HepG2 (cell line): Measurements from ENCODE around the gene FTL. TPM values are rescaled to one million over a fixed set of nuclear protein-coding genes. Genes with fewer than 3 reads are reported as not detected.
A peak's percentile ranks its signal among the peaks of the same experiment; 100 is the strongest.

Experiments used
- ATF7-NPFF ChIP-seq: sonication (generic); formaldehyde crosslinking; IDR thresholded peaks from 2 replicates; pipeline ENCODE4 v1.8.1; 2023; ENCODE audit warnings: mild to moderate bottlenecking, low read depth, missing genetic modification reagents, moderate library complexity
- CENPT ChIP-seq: sonication (generic); formaldehyde crosslinking; IDR thresholded peaks from 2 replicates; pipeline ENCODE4 v1.8.0; 2022; ENCODE audit warnings: low read depth, mild to moderate bottlenecking, moderate library complexity, missing genetic modification reagents
- EEA1 ChIP-seq: sonication (generic); formaldehyde crosslinking; IDR thresholded peaks from 2 replicates; pipeline ENCODE4 v1.5.1; 2020; ENCODE audit warnings: mild to moderate bottlenecking, missing genetic modification reagents, borderline replicate concordance
- KLF12 ChIP-seq: sonication (generic); formaldehyde crosslinking; IDR thresholded peaks from 2 replicates; pipeline ENCODE4 v1.4.0; 2020; ENCODE audit warnings: missing genetic modification reagents, borderline replicate concordance
- MAFG ChIP-seq: sonication (generic); formaldehyde crosslinking; IDR thresholded peaks from 2 replicates; pipeline ENCODE4 v1.5.1; 2020; ENCODE audit warnings: mild to moderate bottlenecking, missing genetic modification reagents
- MTF1 ChIP-seq: sonication (generic); formaldehyde crosslinking; IDR thresholded peaks from 2 replicates; pipeline ENCODE4 v1.5.0; 2020; ENCODE audit warnings: missing genetic modification reagents
- PRMT3 ChIP-seq: sonication (generic); formaldehyde crosslinking; IDR thresholded peaks from 2 replicates; pipeline ENCODE4 v1.8.1; 2022; ENCODE audit warnings: low read depth, mild to moderate bottlenecking, moderate library complexity, missing genetic modification reagents, borderline replicate concordance
- SALL1 ChIP-seq: sonication (generic); formaldehyde crosslinking; IDR thresholded peaks from 2 replicates; pipeline ENCODE4 v1.8.0; 2022; ENCODE audit warnings: mild to moderate bottlenecking, missing genetic modification reagents
- ZNF33B ChIP-seq: sonication (generic); formaldehyde crosslinking; IDR thresholded peaks from 2 replicates; pipeline ENCODE4 v1.5.1; 2020; ENCODE audit warnings: mild to moderate bottlenecking, missing genetic modification reagents
- ZNF530 ChIP-seq: sonication (generic); formaldehyde crosslinking; IDR thresholded peaks from 2 replicates; pipeline ENCODE4 v1.5.0; 2020; ENCODE audit warnings: low read depth, mild to moderate bottlenecking, missing genetic modification reagents
- ZNF550 ChIP-seq: sonication (generic); formaldehyde crosslinking; IDR thresholded peaks from 2 replicates; pipeline ENCODE4 v1.4.0; 2020; ENCODE audit warnings: mild to moderate bottlenecking, missing genetic modification reagents, borderline replicate concordance
- ZNF570 ChIP-seq: sonication (generic); formaldehyde crosslinking; IDR thresholded peaks from 2 replicates; pipeline ENCODE4 v1.4.0; 2020; ENCODE audit warnings: mild to moderate bottlenecking, missing genetic modification reagents, borderline replicate concordance
- ZNF883 ChIP-seq: sonication (generic); formaldehyde crosslinking; IDR thresholded peaks from 2 replicates; pipeline ENCODE4 v1.5.1; 2020; ENCODE audit warnings: mild to moderate bottlenecking, missing genetic modification reagents; ENCODE audit errors: not compliant biosample characterization
- polyA plus RNA-seq, 8 experiments: library from polyadenylated mRNA; depleted of rRNA in 3 of 8; stranded (reverse) in 7 of 8; unstranded in 1 of 8; fragments of >200 nt; fragmentation: Illumina TruSeq in 4 of 8; extraction: Trizol in 4 of 8; gene quantifications; 2 replicates each; pipeline versions ENCODE4 v1.2.1 to v1.2.3, GENCODE V29; 2011 to 2016; ENCODE audit warnings: low read depth in 4 of 8, missing spikeins in 1 of 8, mixed read lengths in 1 of 8; ENCODE audit not compliant: insufficient read depth in 1 of 8
- total RNA-seq, 5 experiments: library from RNA; depleted of rRNA; stranded (reverse); fragments of >200 nt; fragmentation: Illumina TruSeq; extraction: Trizol; gene quantifications; 2 replicates each; pipeline ENCODE4 v1.2.3, GENCODE V29; 2016; ENCODE audit warnings: low read depth in 1 of 5
- TF ChIP-seq, protein P1 (sequence below): sonication (generic); formaldehyde crosslinking; IDR thresholded peaks from 2 replicates; pipeline ENCODE4 v1.4.0; 2020; ENCODE audit warnings: missing genetic modification reagents
- TF ChIP-seq, protein P2 (sequence below): sonication (generic); formaldehyde crosslinking; IDR thresholded peaks from 2 replicates; pipeline ENCODE4 v1.8.1; 2022; ENCODE audit warnings: low read depth, mild to moderate bottlenecking, missing genetic modification reagents
- TF ChIP-seq, protein P3 (sequence below): sonication (generic); formaldehyde crosslinking; IDR thresholded peaks from 2 replicates; pipeline ENCODE4 v1.4.0; 2020; ENCODE audit warnings: missing genetic modification reagents, low read depth, mild to moderate bottlenecking, borderline replicate concordance
- TF ChIP-seq, protein P4 (sequence below): sonication (generic); formaldehyde crosslinking; IDR thresholded peaks from 2 replicates; pipeline ENCODE4 v1.8.0; 2022; ENCODE audit warnings: missing genetic modification reagents, mild to moderate bottlenecking, moderate library complexity, borderline replicate concordance

The FTL gene
- total and polyA plus RNA-seq, 2 of the 13 experiments (the other 11 are each of a cell fraction or from before 2014, with no cell fraction given): 2,721 to 8,800 TPM

DNA sequence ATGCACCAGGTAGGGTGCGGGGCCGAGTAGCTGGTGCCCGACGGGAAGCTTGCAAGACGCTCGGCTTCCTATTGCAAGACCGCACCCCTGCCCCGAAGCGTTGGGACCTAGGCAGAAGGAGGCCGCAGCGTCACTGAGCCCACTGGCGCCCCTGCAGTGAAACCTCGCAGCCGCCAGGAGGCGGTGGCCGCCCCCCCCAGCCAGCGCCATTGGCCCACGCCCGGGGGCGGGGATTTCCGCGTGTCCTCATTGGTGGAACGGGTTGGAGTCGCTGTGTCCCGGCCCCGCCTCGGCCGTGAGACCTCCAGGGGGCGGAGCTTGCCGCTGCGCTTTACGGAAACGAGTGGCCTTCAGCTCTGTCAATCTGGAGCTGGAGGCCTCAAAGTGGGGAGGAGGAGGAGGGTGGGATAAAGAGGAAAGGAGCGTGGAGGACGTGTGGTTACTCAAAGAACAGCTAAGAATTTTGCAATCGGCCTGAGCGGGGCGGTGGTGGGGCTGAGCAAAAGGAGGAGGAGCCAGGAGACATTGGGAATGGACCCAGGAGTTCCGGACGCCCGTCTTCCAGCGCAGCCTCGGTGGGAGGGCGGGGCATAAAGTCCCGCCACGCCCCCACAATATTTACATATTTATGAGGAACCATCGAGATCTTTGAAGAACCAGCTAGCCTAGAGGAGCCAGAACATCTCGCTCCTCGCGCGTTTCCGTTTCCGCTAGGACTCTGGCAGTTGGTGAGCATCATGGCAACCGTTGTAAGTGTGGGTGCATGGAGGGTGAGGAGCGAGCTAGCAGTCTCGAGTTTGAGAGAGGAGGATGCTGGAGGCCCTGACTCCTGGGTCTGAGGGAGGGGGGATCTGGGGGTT, 28.3 kb downstream of the FTL start, which contains the start of the genes GYS1 and RUVBL2 (continued):
- TF ChIP-seq ZNF530 (CRISPR knock-in tag): no peak
- TF ChIP-seq ZNF550 (CRISPR knock-in tag): no peak
- TF ChIP-seq, protein P1, sequence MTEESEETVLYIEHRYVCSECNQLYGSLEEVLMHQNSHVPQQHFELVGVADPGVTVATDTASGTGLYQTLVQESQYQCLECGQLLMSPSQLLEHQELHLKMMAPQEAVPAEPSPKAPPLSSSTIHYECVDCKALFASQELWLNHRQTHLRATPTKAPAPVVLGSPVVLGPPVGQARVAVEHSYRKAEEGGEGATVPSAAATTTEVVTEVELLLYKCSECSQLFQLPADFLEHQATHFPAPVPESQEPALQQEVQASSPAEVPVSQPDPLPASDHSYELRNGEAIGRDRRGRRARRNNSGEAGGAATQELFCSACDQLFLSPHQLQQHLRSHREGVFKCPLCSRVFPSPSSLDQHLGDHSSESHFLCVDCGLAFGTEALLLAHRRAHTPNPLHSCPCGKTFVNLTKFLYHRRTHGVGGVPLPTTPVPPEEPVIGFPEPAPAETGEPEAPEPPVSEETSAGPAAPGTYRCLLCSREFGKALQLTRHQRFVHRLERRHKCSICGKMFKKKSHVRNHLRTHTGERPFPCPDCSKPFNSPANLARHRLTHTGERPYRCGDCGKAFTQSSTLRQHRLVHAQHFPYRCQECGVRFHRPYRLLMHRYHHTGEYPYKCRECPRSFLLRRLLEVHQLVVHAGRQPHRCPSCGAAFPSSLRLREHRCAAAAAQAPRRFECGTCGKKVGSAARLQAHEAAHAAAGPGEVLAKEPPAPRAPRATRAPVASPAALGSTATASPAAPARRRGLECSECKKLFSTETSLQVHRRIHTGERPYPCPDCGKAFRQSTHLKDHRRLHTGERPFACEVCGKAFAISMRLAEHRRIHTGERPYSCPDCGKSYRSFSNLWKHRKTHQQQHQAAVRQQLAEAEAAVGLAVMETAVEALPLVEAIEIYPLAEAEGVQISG (CRISPR knock-in tag): peak; percentile 98
- no peak; the same call in 1 of the 2 replicates for TF ChIP-seq EEA1 (CRISPR knock-in tag)
- TF ChIP-seq ZNF883 (CRISPR knock-in tag): peak; percentile 21
- TF ChIP-seq ATF7-NPFF (CRISPR knock-in tag): peak; percentile 63; the same call in 1 of the 2 replicates
- TF ChIP-seq, protein P2, sequence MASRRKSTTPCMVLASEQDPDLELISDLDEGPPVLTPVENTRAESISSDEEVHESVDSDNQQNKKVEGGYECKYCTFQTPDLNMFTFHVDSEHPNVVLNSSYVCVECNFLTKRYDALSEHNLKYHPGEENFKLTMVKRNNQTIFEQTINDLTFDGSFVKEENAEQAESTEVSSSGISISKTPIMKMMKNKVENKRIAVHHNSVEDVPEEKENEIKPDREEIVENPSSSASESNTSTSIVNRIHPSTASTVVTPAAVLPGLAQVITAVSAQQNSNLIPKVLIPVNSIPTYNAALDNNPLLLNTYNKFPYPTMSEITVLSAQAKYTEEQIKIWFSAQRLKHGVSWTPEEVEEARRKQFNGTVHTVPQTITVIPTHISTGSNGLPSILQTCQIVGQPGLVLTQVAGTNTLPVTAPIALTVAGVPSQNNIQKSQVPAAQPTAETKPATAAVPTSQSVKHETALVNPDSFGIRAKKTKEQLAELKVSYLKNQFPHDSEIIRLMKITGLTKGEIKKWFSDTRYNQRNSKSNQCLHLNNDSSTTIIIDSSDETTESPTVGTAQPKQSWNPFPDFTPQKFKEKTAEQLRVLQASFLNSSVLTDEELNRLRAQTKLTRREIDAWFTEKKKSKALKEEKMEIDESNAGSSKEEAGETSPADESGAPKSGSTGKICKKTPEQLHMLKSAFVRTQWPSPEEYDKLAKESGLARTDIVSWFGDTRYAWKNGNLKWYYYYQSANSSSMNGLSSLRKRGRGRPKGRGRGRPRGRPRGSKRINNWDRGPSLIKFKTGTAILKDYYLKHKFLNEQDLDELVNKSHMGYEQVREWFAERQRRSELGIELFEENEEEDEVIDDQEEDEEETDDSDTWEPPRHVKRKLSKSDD: no peak
- TF ChIP-seq ZNF570: no peak
- TF ChIP-seq PRMT3 (CRISPR knock-in tag): no peak
- TF ChIP-seq MAFG (CRISPR knock-in tag): no peak
- TF ChIP-seq CENPT (CRISPR knock-in tag): no peak
- no peak for TF ChIP-seq KLF12 (CRISPR knock-in tag)
- no peak for TF ChIP-seq MTF1 (CRISPR knock-in tag)
- TF ChIP-seq, protein P3, sequence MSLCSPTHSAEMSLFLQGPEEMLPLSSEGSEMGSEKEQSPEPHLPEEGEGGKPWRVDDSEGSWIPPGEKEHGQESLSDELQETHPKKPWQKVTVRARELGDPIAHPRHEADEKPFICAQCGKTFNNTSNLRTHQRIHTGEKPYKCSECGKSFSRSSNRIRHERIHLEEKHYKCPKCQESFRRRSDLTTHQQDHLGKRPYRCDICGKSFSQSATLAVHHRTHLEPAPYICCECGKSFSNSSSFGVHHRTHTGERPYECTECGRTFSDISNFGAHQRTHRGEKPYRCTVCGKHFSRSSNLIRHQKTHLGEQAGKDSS (CRISPR knock-in tag): no peak
- TF ChIP-seq, protein P4, sequence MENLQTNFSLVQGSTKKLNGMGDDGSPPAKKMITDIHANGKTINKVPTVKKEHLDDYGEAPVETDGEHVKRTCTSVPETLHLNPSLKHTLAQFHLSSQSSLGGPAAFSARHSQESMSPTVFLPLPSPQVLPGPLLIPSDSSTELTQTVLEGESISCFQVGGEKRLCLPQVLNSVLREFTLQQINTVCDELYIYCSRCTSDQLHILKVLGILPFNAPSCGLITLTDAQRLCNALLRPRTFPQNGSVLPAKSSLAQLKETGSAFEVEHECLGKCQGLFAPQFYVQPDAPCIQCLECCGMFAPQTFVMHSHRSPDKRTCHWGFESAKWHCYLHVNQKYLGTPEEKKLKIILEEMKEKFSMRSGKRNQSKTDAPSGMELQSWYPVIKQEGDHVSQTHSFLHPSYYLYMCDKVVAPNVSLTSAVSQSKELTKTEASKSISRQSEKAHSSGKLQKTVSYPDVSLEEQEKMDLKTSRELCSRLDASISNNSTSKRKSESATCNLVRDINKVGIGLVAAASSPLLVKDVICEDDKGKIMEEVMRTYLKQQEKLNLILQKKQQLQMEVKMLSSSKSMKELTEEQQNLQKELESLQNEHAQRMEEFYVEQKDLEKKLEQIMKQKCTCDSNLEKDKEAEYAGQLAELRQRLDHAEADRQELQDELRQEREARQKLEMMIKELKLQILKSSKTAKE: 0 out of 2 replicates have a peak, but pooled peaks have one; percentile 5
- TF ChIP-seq ZNF33B (CRISPR knock-in tag): no peak
- peak; percentile 46; the same call in 1 of the 2 replicates for TF ChIP-seq SALL1 (CRISPR knock-in tag)
